ENCODE results near the gene DAG1.

Gene DAG1

GRCh38 chr3:49556500-49557275, 86.6 kb downstream of the DAG1 start:
- no peak for DNase-seq

- DNase-seq = no peak
These were observed 93.0 kb downstream of the DAG1 start for GRCh38 chr3:49563040-49563578.

- no peak for DNase-seq
These were observed 93.7 kb downstream of the DAG1 start for GRCh38 chr3:49563766-49564165.

- no peak for DNase-seq
These were observed 96.2 kb downstream of the DAG1 start for GRCh38 chr3:49566312-49566711.

GRCh38 chr3:49567406-49567805, 97.3 kb downstream of the DAG1 start:
- DNase-seq = no peak

- DNase-seq = no peak
These were observed 98.9 kb downstream of the DAG1 start for GRCh38 chr3:49568965-49569364.

- DNase-seq = no peak
These were observed 100.1 kb downstream of the DAG1 start for GRCh38 chr3:49570028-49570654.

GRCh38 chr3:49582177-49582576, 112.1 kb downstream of the DAG1 start:
- DNase-seq = no peak
